GM12878 (cell line): Measurements from ENCODE around the gene AP3B1. TPM values are rescaled to one million over a fixed set of nuclear protein-coding genes. Genes with fewer than 3 reads are reported as not detected.

Experiments used
- ATAC-seq: fragments of 200-7000 bp; cut with Tn5 transposase; 3 replicates; pipeline ENCODE4 v1.9.1; 2020; ENCODE audit warnings: mild to moderate bottlenecking, moderate library complexity
- BruUV-seq: library from RNA; stranded (reverse); fragments of 400-500 nt; replicated peaks from 2 replicates; lab custom pipeline; 2021; lab: Mats Ljungman, UMichigan
- CTCF ChIA-PET: fragments of 300-600 bp; sonication (Branson Sonifier 250); formaldehyde crosslinking; extraction: SDS; loops from one replicate; lab custom pipeline; 2021; ENCODE audit warnings: inconsistent platforms; lab: Yijun Ruan, JAX
- POLR2A ChIA-PET: fragments of 350-600 bp; formaldehyde crosslinking; extraction: SDS; loops from one replicate; lab custom pipeline; 2021; ENCODE audit warnings: inconsistent platforms; lab: Charles Lee
- RAD21 ChIA-PET: fragments of 300-600 bp; sonication (Branson Sonifier 250); formaldehyde crosslinking; loops from one replicate; lab custom pipeline; 2023; ENCODE audit warnings: antibody characterized with exemption; ENCODE audit not compliant: unreplicated experiment; lab: Charles Lee
- SMC1A ChIA-PET: fragments of 300-600 bp; sonication (Branson Sonifier 250); formaldehyde crosslinking; loops from one replicate; lab custom pipeline; 2023; ENCODE audit not compliant: unreplicated experiment, uncharacterized antibody; lab: Charles Lee
- DNase-seq: peaks from one replicate; pipeline ENCODE4 v3.0.0-alpha.2; 2011; ENCODE audit warnings: low read depth, low spot score
- FAIRE-seq: peaks from 3 replicates; lab custom pipeline; 2011; peaks lifted over from hg19 to GRCh38; lab: Jason Lieb, UNC
- H2AFZ ChIP-seq: 2 replicates; pipeline ENCODE4 v1.6.0; 2011; ENCODE audit warnings: low read depth, low read length, control low read depth; ENCODE audit not compliant: control insufficient read depth
- H3K27ac ChIP-seq: 2 replicates; pipeline ENCODE4 v1.5.1; 2011; ENCODE audit warnings: control low read depth; ENCODE audit not compliant: control insufficient read depth, insufficient read depth
- H3K27me3 ChIP-seq, 2 experiments: replicated peaks in 1 of 2; 2 replicates each; pipeline versions ENCODE4 v1.6.0 to v1.6.1; 2011; ENCODE audit warnings: low read length in 1 of 2; ENCODE audit not compliant: control insufficient read depth in 2 of 2, insufficient read depth in 2 of 2
- H3K36me3 ChIP-seq, 2 experiments: 2 replicates each; pipeline ENCODE4 v1.5.1; 2011; ENCODE audit warnings: low read length in 1 of 2; ENCODE audit not compliant: control insufficient read depth in 2 of 2, insufficient read depth in 2 of 2
- H3K4me1 ChIP-seq: 2 replicates; pipeline ENCODE4 v1.6.1; 2011; ENCODE audit warnings: mild to moderate bottlenecking, low read length, moderate library complexity, mixed read lengths; ENCODE audit not compliant: control insufficient read depth, insufficient read depth
- H3K4me2 ChIP-seq: 2 replicates; pipeline ENCODE4 v1.6.0; 2011; ENCODE audit warnings: control low read depth; ENCODE audit not compliant: control insufficient read depth, insufficient read depth
- H3K4me3 ChIP-seq: fragments of 200-600 bp; sonication (generic); 2 replicates; pipeline ENCODE4 v1.5.1; 2016
- H3K79me2 ChIP-seq: 2 replicates; pipeline ENCODE4 v1.6.0; 2011; ENCODE audit warnings: low read length; ENCODE audit not compliant: control insufficient read depth, insufficient read depth
- H3K9ac ChIP-seq: 2 replicates; pipeline ENCODE4 v1.8.0; 2011; ENCODE audit warnings: low read length, control low read depth, mixed read lengths; ENCODE audit not compliant: control insufficient read depth, insufficient read depth
- H3K9me3 ChIP-seq: replicated peaks from 3 replicates; pipeline ENCODE4 v1.5.1; 2011; ENCODE audit warnings: mild to moderate bottlenecking, low read length; ENCODE audit not compliant: control insufficient read depth, insufficient read depth
- H4K20me1 ChIP-seq: 2 replicates; pipeline ENCODE4 v1.6.0; 2011; ENCODE audit not compliant: control insufficient read depth, insufficient read depth
- FOS ChIP-seq: IDR thresholded peaks from 3 replicates; pipeline ENCODE4 v1.6.1; 2011; ENCODE audit warnings: borderline replicate concordance; ENCODE audit not compliant: insufficient read length; ENCODE audit errors: extremely low read depth
- TARDBP ChIP-seq: IDR thresholded peaks from 2 replicates; pipeline ENCODE4 v1.6.1; 2016; ENCODE audit warnings: borderline replicate concordance
- TCF7 ChIP-seq: IDR thresholded peaks from 2 replicates; pipeline ENCODE4 v1.6.1; 2014; ENCODE audit warnings: antibody characterized with exemption, borderline replicate concordance
- ZNF384 ChIP-seq: IDR thresholded peaks from 2 replicates; pipeline ENCODE4 v1.6.1; 2012; ENCODE audit warnings: low read depth, mild to moderate bottlenecking, low read length, improper control_type of control experiment, borderline replicate concordance
- WGBS: methylation state at CpG from one replicate; pipeline ENCODE4 v1.1.6; 2016; ENCODE audit warnings: low lambda C conversion rate; ENCODE audit not compliant: insufficient replicate concordance, insufficient coverage; ENCODE audit errors: missing lambda C conversion rate; 5-methylcytosine and 5-hydroxymethylcytosine counted together
- in situ Hi-C: fragments of 300-500 bp; cut with MboI; formaldehyde crosslinking; loops from 9 replicates; pipeline ENCODE4 v1.14.3; 2018; ENCODE audit warnings: mixed read lengths
- intact Hi-C: fragments of 100-400 bp; cut with micrococcal nuclease; formaldehyde crosslinking; loops from one replicate; pipeline ENCODE4 v1.14.2; 2022; ENCODE audit not compliant: unreplicated experiment
- polyA plus RNA-seq, 11 experiments: library from polyadenylated mRNA; depleted of rRNA in 4 of 11; unstranded in 6 of 11; stranded (reverse) in 5 of 11; fragments of >200 nt; fragmentation: Nextera tagmentation in 4 of 11; fragmentation: Illumina TruSeq in 1 of 11; extraction: Ambion mirVana in 4 of 11; extraction: Trizol in 1 of 11; gene quantifications; 1 replicate in 1 of 11; 2 replicates in 10 of 11; pipeline versions ENCODE4 v1.2.1 to v1.2.3, GENCODE V29; 2011 to 2016; ENCODE audit warnings: inconsistent platforms in 2 of 11, missing spikeins in 2 of 11, low read depth in 1 of 11
- total RNA-seq, 4 experiments: library from RNA; depleted of rRNA in 3 of 4; stranded (reverse); fragments of >200 nt in 3 of 4; fragmentation: Illumina TruSeq in 1 of 4; extraction: Trizol in 1 of 4; gene quantifications; 2 replicates each; pipeline versions ENCODE4 v1.2.1 to v1.2.3, GENCODE V29; 2013 to 2021
- TF ChIP-seq, protein P1 (sequence below): fragments of 450-650 bp; IDR thresholded peaks from 2 replicates; pipeline ENCODE4 v1.6.1; 2016; ENCODE audit warnings: mild to moderate bottlenecking
- TF ChIP-seq, protein P2 (sequence below): IDR thresholded peaks from 2 replicates; pipeline ENCODE4 v1.6.1; 2012; ENCODE audit warnings: improper control_type of control experiment, low read depth, low read length; ENCODE audit not compliant: insufficient replicate concordance
- TF ChIP-seq, protein P3 (sequence below): fragments of 450-650 bp; IDR thresholded peaks from 2 replicates; pipeline ENCODE4 v1.6.1; 2017; ENCODE audit warnings: mild to moderate bottlenecking, moderate library complexity
- TF ChIP-seq, protein P4 (sequence below): fragments of 150-350 bp; IDR thresholded peaks from 2 replicates; pipeline ENCODE4 v1.6.1; 2014; ENCODE audit warnings: mild to moderate bottlenecking, low read depth, low read length

The AP3B1 gene
- total and polyA plus RNA-seq, 10 of the 15 experiments (the other 5 are each of a cell fraction or from before 2014, with no cell fraction given): 30.9 to 70.8 (median 46.0) TPM

DNA sequence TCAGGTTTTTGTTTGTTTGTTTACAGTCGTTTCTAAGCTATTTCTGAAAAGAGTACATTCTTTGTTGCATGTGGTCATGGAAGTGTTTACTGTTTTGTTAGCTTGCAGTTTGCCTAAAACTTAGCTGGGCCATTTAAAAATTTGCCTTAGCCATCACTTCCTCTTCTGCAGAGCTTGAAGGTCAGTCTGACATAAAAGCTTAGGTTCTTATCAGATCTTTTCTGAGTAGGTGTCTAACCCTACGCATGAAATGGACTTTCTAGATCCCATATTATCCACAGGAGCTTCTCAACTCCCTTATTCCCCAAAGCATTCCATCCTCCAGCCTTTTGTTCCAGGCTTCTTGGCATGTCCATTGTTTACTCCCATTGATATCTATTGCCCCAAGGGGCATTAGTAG, 90.3 kb downstream of the AP3B1 start (continued):
- TF ChIP-seq, protein P1, sequence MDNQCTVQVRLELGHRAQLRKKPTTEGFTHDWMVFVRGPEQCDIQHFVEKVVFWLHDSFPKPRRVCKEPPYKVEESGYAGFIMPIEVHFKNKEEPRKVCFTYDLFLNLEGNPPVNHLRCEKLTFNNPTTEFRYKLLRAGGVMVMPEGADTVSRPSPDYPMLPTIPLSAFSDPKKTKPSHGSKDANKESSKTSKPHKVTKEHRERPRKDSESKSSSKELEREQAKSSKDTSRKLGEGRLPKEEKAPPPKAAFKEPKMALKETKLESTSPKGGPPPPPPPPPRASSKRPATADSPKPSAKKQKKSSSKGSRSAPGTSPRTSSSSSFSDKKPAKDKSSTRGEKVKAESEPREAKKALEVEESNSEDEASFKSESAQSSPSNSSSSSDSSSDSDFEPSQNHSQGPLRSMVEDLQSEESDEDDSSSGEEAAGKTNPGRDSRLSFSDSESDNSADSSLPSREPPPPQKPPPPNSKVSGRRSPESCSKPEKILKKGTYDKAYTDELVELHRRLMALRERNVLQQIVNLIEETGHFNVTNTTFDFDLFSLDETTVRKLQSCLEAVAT: no peak
- TF ChIP-seq, protein P2, sequence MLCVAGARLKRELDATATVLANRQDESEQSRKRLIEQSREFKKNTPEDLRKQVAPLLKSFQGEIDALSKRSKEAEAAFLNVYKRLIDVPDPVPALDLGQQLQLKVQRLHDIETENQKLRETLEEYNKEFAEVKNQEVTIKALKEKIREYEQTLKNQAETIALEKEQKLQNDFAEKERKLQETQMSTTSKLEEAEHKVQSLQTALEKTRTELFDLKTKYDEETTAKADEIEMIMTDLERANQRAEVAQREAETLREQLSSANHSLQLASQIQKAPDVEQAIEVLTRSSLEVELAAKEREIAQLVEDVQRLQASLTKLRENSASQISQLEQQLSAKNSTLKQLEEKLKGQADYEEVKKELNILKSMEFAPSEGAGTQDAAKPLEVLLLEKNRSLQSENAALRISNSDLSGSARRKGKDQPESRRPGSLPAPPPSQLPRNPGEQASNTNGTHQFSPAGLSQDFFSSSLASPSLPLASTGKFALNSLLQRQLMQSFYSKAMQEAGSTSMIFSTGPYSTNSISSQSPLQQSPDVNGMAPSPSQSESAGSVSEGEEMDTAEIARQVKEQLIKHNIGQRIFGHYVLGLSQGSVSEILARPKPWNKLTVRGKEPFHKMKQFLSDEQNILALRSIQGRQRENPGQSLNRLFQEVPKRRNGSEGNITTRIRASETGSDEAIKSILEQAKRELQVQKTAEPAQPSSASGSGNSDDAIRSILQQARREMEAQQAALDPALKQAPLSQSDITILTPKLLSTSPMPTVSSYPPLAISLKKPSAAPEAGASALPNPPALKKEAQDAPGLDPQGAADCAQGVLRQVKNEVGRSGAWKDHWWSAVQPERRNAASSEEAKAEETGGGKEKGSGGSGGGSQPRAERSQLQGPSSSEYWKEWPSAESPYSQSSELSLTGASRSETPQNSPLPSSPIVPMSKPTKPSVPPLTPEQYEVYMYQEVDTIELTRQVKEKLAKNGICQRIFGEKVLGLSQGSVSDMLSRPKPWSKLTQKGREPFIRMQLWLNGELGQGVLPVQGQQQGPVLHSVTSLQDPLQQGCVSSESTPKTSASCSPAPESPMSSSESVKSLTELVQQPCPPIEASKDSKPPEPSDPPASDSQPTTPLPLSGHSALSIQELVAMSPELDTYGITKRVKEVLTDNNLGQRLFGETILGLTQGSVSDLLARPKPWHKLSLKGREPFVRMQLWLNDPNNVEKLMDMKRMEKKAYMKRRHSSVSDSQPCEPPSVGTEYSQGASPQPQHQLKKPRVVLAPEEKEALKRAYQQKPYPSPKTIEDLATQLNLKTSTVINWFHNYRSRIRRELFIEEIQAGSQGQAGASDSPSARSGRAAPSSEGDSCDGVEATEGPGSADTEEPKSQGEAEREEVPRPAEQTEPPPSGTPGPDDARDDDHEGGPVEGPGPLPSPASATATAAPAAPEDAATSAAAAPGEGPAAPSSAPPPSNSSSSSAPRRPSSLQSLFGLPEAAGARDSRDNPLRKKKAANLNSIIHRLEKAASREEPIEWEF: no peak

DNA sequence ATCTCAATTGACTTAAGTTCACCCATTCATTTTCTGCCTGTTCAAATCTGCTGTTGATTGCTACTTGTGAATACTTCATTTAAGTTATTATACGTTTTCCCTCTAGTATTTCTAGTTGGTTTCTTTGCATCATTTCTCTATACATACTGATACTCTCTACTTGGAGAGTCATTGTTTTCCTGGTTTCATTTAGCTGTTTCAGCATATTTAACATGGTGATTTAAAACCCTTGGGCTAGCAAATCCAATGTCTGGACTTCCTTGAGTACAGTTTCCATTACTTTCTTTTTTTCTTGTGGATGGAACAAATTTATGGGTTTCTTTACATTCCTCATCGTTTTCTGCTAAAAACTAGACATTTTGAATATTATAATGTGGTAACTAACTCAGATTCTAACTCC, 90.7 kb downstream of the AP3B1 start:
- ATAC-seq (no peak), FAIRE-seq (no peak)
- Histone ChIP-seq H3K36me3 (peaks cover 0 to 11% of the 10 kb centered on the region in 2 experiments; a peak in 2 of 4 replicates), H3K4me1 (no peaks in the 10 kb centered on the region), H3K9me3 (no peaks in the 10 kb centered on the region; the same call in 2 of the 3 replicates), H3K9ac (no peak overlapping the region), H2AFZ (no peak overlapping the region), H3K4me2 (no peak overlapping the region)
- no TSS peak for BruUV-seq
- TF ChIP-seq, protein P3, sequence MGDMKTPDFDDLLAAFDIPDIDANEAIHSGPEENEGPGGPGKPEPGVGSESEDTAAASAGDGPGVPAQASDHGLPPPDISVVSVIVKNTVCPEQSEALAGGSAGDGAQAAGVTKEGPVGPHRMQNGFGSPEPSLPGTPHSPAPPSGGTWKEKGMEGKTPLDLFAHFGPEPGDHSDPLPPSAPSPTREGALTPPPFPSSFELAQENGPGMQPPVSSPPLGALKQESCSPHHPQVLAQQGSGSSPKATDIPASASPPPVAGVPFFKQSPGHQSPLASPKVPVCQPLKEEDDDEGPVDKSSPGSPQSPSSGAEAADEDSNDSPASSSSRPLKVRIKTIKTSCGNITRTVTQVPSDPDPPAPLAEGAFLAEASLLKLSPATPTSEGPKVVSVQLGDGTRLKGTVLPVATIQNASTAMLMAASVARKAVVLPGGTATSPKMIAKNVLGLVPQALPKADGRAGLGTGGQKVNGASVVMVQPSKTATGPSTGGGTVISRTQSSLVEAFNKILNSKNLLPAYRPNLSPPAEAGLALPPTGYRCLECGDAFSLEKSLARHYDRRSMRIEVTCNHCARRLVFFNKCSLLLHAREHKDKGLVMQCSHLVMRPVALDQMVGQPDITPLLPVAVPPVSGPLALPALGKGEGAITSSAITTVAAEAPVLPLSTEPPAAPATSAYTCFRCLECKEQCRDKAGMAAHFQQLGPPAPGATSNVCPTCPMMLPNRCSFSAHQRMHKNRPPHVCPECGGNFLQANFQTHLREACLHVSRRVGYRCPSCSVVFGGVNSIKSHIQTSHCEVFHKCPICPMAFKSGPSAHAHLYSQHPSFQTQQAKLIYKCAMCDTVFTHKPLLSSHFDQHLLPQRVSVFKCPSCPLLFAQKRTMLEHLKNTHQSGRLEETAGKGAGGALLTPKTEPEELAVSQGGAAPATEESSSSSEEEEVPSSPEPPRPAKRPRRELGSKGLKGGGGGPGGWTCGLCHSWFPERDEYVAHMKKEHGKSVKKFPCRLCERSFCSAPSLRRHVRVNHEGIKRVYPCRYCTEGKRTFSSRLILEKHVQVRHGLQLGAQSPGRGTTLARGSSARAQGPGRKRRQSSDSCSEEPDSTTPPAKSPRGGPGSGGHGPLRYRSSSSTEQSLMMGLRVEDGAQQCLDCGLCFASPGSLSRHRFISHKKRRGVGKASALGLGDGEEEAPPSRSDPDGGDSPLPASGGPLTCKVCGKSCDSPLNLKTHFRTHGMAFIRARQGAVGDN: no peak
- TF ChIP-seq TCF7 (no peak), TARDBP (no peak), FOS (no peak), ZNF384 (no peak)
- TF ChIP-seq, protein P4, sequence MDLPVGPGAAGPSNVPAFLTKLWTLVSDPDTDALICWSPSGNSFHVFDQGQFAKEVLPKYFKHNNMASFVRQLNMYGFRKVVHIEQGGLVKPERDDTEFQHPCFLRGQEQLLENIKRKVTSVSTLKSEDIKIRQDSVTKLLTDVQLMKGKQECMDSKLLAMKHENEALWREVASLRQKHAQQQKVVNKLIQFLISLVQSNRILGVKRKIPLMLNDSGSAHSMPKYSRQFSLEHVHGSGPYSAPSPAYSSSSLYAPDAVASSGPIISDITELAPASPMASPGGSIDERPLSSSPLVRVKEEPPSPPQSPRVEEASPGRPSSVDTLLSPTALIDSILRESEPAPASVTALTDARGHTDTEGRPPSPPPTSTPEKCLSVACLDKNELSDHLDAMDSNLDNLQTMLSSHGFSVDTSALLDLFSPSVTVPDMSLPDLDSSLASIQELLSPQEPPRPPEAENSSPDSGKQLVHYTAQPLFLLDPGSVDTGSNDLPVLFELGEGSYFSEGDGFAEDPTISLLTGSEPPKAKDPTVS: no peak
- TF ChIP-seq, all 136 proteins: peak for 0
- ChIA-PET POLR2A (interaction anchor here (0.5 to 1.8 kb wide), 2 partner anchors 14 to 18 kb away, joined by 3 read pairs; no protein-coding TSS in a partner anchor), SMC1A (interaction anchor here (0.7 to 1.4 kb wide), 3 partner anchors 9 to 49 kb away, joined by 3 to 4 read pairs (median 3); no protein-coding TSS in a partner anchor), RAD21 (no interaction called here), CTCF (interaction anchor here (0.6 to 1.9 kb wide), 4 partner anchors 9 to 64 kb away, joined by 3 to 8 read pairs (median 5); no protein-coding TSS in a partner anchor)
- intact Hi-C loops: no loop called here
- 65% methylated on average over 2 of the region's 2 CpGs for WGBS
- DNase-seq: no peak
- Histone ChIP-seq H3K27me3 (no peaks in the 10 kb centered on the region), H4K20me1 (no peaks in the 10 kb centered on the region), H3K27ac (no peak overlapping the region), H3K4me3 (no peak overlapping the region), H3K79me2 (no peaks in the 10 kb centered on the region)
- in situ Hi-C loops: no loop called here
